Activated T-helper 1 cell treated with anti-CD3 and anti-CD28 coated beads, Interleukin-12 subunit alpha, Interleukin-12 subunit beta, Interleukin-2, Interleukin-4 antibody, amounts not matched to agents 30 ng/mL and 10 ng/mL and 1 ng/mL, durations not matched to agents 14 hours and 24 hours and 36 hours (primary cell): ENCODE data around the gene CNPY1. TPM values are rescaled to one million over a fixed set of nuclear protein-coding genes. Genes with fewer than 3 reads are reported as not detected.

ENCODE experiments used
- DNase-seq: peaks from one replicate; pipeline ENCODE4 v3.0.0; 2021; ENCODE audit warnings: low spot score
- H3K27ac Mint-ChIP-seq: one replicate; pipeline ENCODE4 v1.8.0; 2021; ENCODE audit warnings: mild to moderate bottlenecking, mixed read lengths
- H3K27me3 Mint-ChIP-seq: one replicate; pipeline ENCODE4 v1.8.0; 2022; ENCODE audit warnings: mild to moderate bottlenecking, moderate library complexity, mixed read lengths; ENCODE audit not compliant: insufficient read depth
- H3K36me3 Mint-ChIP-seq: one replicate; pipeline ENCODE4 v1.8.0; 2021; ENCODE audit warnings: low read depth, mixed read lengths
- H3K4me1 Mint-ChIP-seq: one replicate; pipeline ENCODE4 v1.8.0; 2021; ENCODE audit warnings: low read depth, mixed read lengths
- H3K4me3 Mint-ChIP-seq: one replicate; pipeline ENCODE4 v1.8.0; 2021; ENCODE audit warnings: mild to moderate bottlenecking, moderate library complexity, mixed read lengths
- H3K9me3 Mint-ChIP-seq: one replicate; pipeline ENCODE4 v1.8.0; 2021; ENCODE audit warnings: mixed read lengths
- intact Hi-C: fragments of 100-400 bp; cut with micrococcal nuclease; formaldehyde crosslinking; loops from one replicate; pipeline ENCODE4 v1.15.1; 2024
- total RNA-seq: library from RNA; stranded (reverse); gene quantifications from 2 replicates; pipeline ENCODE4 v1.2.3, GENCODE V29; 2022

The CNPY1 gene
- total RNA-seq, 1 donor from 2014 or later, result not detected

DNA sequence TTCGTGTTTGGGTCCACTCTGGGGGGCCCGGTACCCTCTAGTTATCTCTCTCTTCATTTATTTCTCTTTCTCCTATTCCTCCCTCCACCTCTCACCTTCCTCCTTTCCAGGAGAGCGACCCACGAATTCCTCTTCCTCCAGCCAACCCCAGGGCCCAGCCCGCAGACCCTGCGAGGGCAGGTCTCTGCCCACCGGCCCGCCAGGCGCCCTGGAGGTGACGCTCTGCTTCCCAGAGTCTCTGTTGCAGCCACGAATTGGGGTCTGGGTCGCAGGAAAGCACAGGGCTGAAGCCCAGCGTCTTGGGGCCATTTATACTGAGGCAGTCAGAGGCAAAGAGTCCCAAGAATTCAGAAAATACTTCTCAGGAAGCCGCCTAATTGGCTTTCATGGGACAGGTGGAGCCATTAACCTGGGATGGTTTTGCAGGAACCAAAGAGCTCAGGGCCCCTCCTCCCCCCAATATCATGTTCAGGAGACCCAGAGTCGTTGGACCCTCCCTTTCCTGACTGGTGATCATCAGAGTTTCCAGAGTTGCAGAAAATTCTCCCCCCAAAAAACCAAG, 91.1 kb downstream of the CNPY1 start:
- H3K27me3 Mint-ChIP-seq, result peaks cover 74% of the 10 kb centered on the region
- H3K36me3 Mint-ChIP-seq, result no peaks in the 10 kb centered on the region
- H3K4me1 Mint-ChIP-seq, result peaks cover 4% of the 10 kb centered on the region
- no peak overlapping the region for H3K4me3 Mint-ChIP-seq
- DNase-seq, result no peak
- intact Hi-C loops, result no loop called here
- H3K27ac Mint-ChIP-seq, result peak overlapping the region; percentile 18
- no peaks in the 10 kb centered on the region for H3K9me3 Mint-ChIP-seq

DNA sequence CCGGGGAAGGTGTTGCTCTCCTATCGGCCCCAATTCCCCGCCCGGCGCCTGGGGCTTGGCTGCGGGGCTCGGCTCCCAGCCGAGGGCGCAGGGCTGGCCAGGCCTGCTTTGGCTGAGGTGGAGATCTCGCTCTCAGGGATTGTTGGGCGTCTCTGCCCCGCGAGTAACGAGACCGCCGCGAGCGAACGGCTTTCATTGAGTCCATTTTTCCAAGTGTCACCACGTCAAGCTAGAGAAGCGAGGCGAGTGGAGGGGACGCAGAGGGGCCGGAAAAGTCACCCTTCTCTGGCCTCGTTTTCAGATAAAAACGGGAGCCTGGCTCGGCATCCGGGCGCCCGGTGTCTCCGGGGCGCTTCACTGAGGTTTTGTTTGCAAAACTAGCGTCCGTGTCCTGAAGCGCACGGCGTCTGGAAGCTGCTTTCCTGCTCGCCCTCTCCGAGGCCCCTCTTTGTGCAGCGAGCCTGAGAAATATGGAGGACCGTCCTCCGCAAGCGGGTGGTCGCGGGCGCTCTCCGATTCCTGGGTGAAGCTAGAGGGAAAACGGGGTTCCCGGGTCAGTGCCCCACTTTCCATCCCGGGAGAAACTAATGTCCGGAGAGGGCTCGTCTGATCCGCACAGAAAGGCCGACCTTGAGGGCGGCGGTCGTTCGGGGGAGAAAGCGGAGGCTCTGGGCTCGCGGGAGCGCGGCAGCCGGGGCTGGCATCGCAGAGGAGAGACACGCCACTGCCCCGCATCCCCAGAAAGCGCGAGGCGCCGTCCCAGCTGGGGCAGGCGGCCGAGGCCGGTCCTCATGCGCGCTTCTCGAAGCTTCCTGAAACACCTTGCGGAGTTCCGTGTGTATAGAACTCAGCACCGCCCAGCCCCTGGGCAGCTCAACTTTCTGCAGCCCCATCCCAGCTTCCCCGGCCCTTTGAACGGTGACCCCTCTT, 91.9 kb downstream of the CNPY1 start:
- H3K4me3 Mint-ChIP-seq, result no peak overlapping the region
- H3K27ac Mint-ChIP-seq, result peak overlapping the region; percentile 23
- H3K27me3 Mint-ChIP-seq, result peaks cover 67% of the 10 kb centered on the region
- intact Hi-C loops, result no loop called here
- no peaks in the 10 kb centered on the region for H3K9me3 Mint-ChIP-seq
- DNase-seq, result no peak
- H3K4me1 Mint-ChIP-seq, result peaks cover 3% of the 10 kb centered on the region
- no peaks in the 10 kb centered on the region for H3K36me3 Mint-ChIP-seq

DNA sequence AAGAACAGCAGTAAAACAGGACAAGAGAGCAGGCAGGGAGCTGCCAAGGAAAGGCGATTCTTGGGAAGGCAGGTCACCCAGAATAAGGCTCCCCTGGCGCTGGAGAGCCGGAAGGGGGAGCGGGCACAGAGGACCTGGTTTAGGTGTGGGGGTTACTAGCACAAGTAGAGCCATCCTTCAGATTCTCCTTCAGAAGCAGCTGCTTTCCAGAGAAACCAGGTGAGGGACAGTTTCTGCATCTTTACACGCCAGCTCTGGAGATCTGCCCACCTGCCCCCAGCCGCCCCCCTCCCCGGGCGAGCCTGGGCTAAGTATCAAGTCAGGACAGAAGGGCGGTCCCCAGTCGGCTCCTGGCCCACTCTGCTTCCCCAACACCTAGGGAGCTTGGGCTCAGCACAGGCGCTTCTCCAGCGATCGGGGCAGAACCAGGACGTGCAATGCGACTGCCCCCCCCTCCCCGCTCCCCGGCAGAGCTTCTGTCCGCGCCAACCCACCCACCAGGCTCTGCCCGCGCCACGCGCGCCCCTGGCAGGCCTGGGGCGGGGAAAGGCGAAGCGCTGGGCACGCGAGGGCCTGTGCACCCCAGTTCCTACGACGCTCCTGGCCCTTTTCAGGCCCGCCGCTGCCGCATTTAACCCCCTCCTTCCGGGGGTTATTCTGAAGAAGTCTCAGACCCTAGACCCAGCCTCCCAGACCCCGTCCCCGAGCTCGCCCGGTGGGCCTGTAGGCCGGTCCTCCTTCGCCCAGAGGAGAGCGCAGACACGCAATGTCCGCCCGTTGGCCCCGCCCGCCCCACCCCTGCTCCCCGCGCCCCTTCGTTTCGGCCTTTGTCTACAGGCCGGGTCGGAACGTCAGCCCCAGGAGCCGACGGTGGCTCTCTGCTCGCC, 92.8 kb downstream of the CNPY1 start:
- H3K27me3 Mint-ChIP-seq, result peaks cover 66% of the 10 kb centered on the region

DNA sequence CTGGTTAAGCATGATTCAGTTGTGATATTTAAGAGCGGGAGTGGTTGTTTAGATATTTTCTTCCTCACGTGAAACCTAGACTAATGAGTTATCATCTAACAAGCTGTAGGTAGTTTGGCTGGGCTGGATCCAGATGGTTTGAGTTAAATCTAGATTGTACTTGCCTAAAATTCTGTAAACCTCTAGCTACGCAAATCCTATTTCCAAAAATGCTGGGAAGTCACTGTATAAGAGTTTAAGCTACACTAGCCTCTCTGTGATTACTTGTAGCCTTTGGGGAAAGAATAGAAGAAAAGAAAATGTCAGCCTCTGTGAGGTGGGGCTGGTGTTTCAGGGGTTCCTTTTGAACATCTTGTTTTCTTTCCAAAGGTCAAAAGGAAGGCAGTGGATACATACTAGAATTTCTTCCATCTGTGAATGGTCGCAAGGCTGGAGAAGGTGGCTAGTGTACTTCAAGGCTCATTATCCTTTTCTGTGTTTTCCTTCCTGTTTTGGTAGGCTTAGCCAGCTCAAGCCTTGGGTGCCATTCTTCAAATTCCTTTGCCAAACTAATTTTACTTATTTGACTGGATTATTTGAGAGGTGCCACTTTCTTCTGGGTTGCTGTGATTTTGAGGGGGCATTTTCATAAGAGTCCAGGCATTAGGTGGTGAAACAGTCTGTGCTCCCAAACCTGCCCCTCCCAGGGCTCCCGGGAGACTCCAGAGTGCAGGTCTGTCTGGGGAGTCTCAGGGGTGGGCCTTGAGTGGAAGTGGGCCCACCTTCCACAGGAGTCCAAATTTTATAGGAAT, 93.7 kb downstream of the CNPY1 start:
- peaks cover 3% of the 10 kb centered on the region for H3K36me3 Mint-ChIP-seq

More for the DNA sequence above, 92.8 kb downstream of the CNPY1 start:
- H3K36me3 Mint-ChIP-seq, result no peaks in the 10 kb centered on the region
- intact Hi-C loops, result loop anchor here (2.0 kb wide), 2 partner anchors 13 to 73 kb away; no protein-coding TSS in a partner anchor
- no peaks in the 10 kb centered on the region for H3K4me1 Mint-ChIP-seq
- H3K9me3 Mint-ChIP-seq, result no peaks in the 10 kb centered on the region
- H3K4me3 Mint-ChIP-seq, result no peak overlapping the region
- no peak for DNase-seq
- peak overlapping the region; percentile 12 for H3K27ac Mint-ChIP-seq

DNA sequence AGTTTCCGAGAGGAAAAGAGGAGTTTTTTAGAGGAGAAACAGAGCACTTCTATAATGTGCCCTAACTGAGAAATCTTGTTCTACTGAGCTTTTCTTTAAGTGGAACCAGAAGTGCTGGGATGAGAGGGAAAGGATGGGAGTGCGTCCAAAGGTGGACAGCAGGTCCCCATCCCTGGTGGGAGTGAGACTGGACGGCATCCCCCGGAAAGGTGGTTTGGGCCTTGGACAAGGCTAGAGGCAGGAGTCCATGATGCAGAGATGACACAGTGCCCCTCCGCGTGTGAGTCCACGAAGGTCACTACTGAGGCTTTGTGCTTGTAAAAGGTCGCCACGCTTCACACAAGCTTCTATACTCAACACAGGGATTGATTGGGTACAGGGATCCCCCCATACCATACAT, 94.5 kb downstream of the CNPY1 start:
- H3K4me3 Mint-ChIP-seq, result no peak overlapping the region
- H3K27me3 Mint-ChIP-seq, result peaks cover 72% of the 10 kb centered on the region
- no peaks in the 10 kb centered on the region for H3K9me3 Mint-ChIP-seq
- no peaks in the 10 kb centered on the region for H3K4me1 Mint-ChIP-seq
- intact Hi-C loops, result loop anchor here (2.0 kb wide), 2 partner anchors 15 to 71 kb away; no protein-coding TSS in a partner anchor
- H3K36me3 Mint-ChIP-seq, result peaks cover 6% of the 10 kb centered on the region
- H3K27ac Mint-ChIP-seq, result peak overlapping the region; percentile 34
- DNase-seq, result no peak

More for the DNA sequence above, 93.7 kb downstream of the CNPY1 start:
- DNase-seq, result no peak
- intact Hi-C loops, result loop anchor here (2.0 kb wide), 2 partner anchors 14 to 72 kb away; no protein-coding TSS in a partner anchor
- Mint-ChIP-seq H3K4me3 (no peak overlapping the region), H3K4me1 (no peaks in the 10 kb centered on the region), H3K27me3 (peaks cover 67% of the 10 kb centered on the region), H3K27ac (peak overlapping the region; percentile 12), H3K9me3 (no peaks in the 10 kb centered on the region)

Other genes with a start within 250 kb of the CNPY1 start
- 87.7 and 89.9 TPM in 2 replicates for gene INSIG1, start 248.7 kb downstream of the CNPY1 start, total RNA-seq
- not detected in 2 replicates for gene EN2, start 88.4 kb downstream of the CNPY1 start, total RNA-seq
- 75.2 and 78.9 TPM in 2 replicates for gene RBM33, start 98.1 kb upstream of the CNPY1 start, total RNA-seq